Measurements from ENCODE around the gene SMYD3.

GRCh38 chr1:246477634-246478033 is 29.4 kb downstream of the SMYD3 start:
- no peak for TF ChIP-seq USF2 (IDR thresholded peaks at IDR 0.05; ENCODE audit: low read depth, low read length)
- no peak for TF ChIP-seq SMC3 (IDR thresholded peaks at IDR 0.05; ENCODE audit: low read depth, low read length)
- TF ChIP-seq POLR2A (IDR thresholded peaks at IDR 0.05; ENCODE audit: low read depth, low read length): no peak
